ENCODE results near the gene SORL1-AS1.

SORL1-AS1 gene

DNA sequence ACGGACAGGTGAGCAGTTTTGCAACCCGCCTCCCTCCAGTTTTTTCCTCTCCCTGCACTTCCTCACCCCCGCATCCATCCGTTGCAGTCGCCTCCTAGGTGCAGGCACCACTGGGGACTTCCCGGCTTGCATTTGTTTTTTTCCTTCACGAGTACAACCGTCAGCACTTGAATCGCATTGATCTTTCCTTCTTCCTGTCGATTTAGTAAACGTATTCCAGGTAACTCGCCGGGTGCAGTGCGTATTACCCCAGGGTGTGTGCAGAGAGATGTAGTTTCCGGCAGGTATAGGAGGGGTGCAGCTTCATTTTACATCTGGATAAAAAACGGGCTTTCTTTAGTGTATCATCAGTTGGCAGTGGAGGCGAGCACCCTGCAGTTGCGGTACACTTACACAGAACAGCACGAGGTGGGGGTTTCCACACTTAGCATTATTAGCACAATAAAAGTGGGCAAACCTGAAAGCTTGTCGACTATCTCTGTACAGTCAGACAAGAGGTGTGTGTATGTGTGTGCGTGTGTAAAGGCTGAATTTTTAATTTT is at the start of gene SORL1-AS1:
SORL1-AS1 (minus strand) TSS at position 359 of the 542 bp plus-strand sequence.
- peak; percentile 55 to 62 for DNase-seq
- no peaks in the 10 kb centered on the region for H3K9me3 Mint-ChIP-seq
- ATAC-seq (replicated peaks in 1 of 2) = peak; percentile 53 to 61

GRCh38 chr11:121500717-121501116 is 48.0 kb upstream of the SORL1-AS1 start:
- Mint-ChIP-seq H3K9me3 (peaks cover 3 to 4% of the 10 kb centered on the region in 2 donors), H3K27ac (no peak overlapping the region), H3K4me1 (ENCODE audit: low read depth) (peaks cover 27% of the 10 kb centered on the region), H3K4me3 (no peak overlapping the region), H3K27me3 (ENCODE audit: low read depth) (no peaks in the 10 kb centered on the region), H3K36me3 (ENCODE audit: insufficient read depth in 2 of 2) (peaks cover 12 to 43% of the 10 kb centered on the region in 2 donors)
- DNase-seq (no peak), ATAC-seq (replicated peaks in 1 of 2) (peak in 1 of 2 donors; percentile 29)

More for the DNA sequence above, at the start of gene SORL1-AS1:
- H3K4me1 Mint-ChIP-seq (ENCODE audit: low read depth) = peaks cover 90% of the 10 kb centered on the region
- peak within 1 kb of the TSS; percentile 95 for H3K27ac Mint-ChIP-seq
- peak within 1 kb of the TSS; percentile 97 for H3K4me3 Mint-ChIP-seq
- no peaks in the 10 kb centered on the region for H3K27me3 Mint-ChIP-seq (ENCODE audit: low read depth)
- peaks cover 4 to 5% of the 10 kb centered on the region in 2 donors for H3K36me3 Mint-ChIP-seq (ENCODE audit: insufficient read depth in 2 of 2)

DNA sequence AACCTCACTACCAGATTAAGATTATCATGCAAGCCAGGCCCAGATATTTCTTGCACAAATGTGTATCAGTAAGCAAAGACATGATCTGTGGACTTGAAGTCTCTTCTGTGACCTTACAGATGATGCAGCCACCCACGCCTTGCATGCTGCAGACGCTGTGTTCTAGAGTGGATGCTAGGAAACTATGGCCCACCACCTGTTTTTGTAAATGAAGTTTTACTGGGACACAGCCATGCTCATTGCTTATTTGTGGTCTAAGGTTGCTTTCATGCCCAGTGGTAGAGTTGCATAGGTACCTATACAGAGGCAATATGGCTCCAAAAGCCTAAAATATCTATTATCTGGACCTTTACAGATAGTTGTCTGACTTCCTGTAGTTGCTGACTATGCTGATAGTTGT is 47.5 kb upstream of the SORL1-AS1 start:
- no peak for DNase-seq
- Mint-ChIP-seq H3K27ac (no peak overlapping the region), H3K36me3 (ENCODE audit: insufficient read depth in 2 of 2) (peaks cover 10 to 41% of the 10 kb centered on the region in 2 donors)

GRCh38 chr11:121499405-121499804 is 46.6 kb upstream of the SORL1-AS1 start:
- peaks cover 10 to 33% of the 10 kb centered on the region in 2 donors for H3K36me3 Mint-ChIP-seq (ENCODE audit: insufficient read depth in 2 of 2)
- DNase-seq = no peak
- H3K4me3 Mint-ChIP-seq = no peak overlapping the region
- no peak for ATAC-seq (replicated peaks in 1 of 2)
- H3K27ac Mint-ChIP-seq = no peak overlapping the region
- no peaks in the 10 kb centered on the region for H3K27me3 Mint-ChIP-seq (ENCODE audit: low read depth)
- peaks cover 40% of the 10 kb centered on the region for H3K4me1 Mint-ChIP-seq (ENCODE audit: low read depth)
- peaks cover 3 to 4% of the 10 kb centered on the region in 2 donors for H3K9me3 Mint-ChIP-seq

More for the DNA sequence above, 47.5 kb upstream of the SORL1-AS1 start:
- ATAC-seq (replicated peaks in 1 of 2) = no peak
- peaks cover 31% of the 10 kb centered on the region for H3K4me1 Mint-ChIP-seq (ENCODE audit: low read depth)
- no peak overlapping the region for H3K4me3 Mint-ChIP-seq
- H3K27me3 Mint-ChIP-seq (ENCODE audit: low read depth) = no peaks in the 10 kb centered on the region
- H3K9me3 Mint-ChIP-seq = peaks cover 3 to 4% of the 10 kb centered on the region in 2 donors

DNA sequence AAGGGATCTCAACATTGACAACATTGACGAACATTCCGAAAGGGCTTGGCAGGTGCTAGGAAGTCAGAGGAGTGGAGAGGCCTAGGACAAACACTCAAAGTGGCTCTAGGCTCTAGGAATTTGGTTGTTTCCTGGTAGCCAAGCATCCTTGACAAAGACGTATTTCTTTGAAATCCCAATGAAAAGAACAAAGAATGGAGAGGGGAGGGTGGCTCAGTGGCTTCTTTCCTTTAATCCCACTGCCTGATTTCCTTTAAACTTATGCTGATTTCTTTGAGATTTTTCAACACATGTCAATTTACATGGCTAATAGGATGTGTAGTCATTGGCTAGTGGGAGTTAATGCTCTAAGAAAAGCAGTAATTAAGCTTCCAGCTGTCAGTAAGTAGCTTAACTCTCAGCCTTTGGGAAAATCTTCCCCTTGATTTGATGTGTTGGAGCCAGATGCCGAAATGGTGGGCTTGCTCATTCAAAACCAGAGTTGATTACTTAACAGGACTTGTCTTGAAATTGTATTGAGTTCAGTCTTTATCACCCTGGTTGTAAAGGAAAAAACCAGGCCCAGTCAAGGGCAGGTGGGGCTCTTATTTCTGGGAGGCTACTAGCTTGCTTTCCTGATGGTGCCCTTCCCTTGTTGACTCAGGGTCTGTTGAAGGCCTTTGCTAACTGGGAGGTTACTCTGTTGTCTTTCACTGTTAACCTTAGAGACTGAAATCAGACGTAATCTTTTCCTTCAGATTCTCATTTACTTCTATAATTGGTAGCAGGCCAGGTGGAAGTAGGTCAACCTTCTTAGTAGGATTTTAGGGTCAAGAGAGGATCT is 44.6 kb upstream of the SORL1-AS1 start:
- DNase-seq (no peak), ATAC-seq (replicated peaks in 1 of 2) (no peak)
- peaks cover 3 to 4% of the 10 kb centered on the region in 2 donors for H3K9me3 Mint-ChIP-seq
- H3K4me3 Mint-ChIP-seq = no peak overlapping the region
- peaks cover 53% of the 10 kb centered on the region for H3K4me1 Mint-ChIP-seq (ENCODE audit: low read depth)
- peaks cover 10 to 36% of the 10 kb centered on the region in 2 donors for H3K36me3 Mint-ChIP-seq (ENCODE audit: insufficient read depth in 2 of 2)
- H3K27me3 Mint-ChIP-seq (ENCODE audit: low read depth) = no peaks in the 10 kb centered on the region
- H3K27ac Mint-ChIP-seq = no peak overlapping the region

- DNase-seq (peak; percentile 26 to 36), ATAC-seq (replicated peaks in 1 of 2) (peak; percentile 43 to 45)
- H3K36me3 Mint-ChIP-seq (ENCODE audit: insufficient read depth in 2 of 2) = peaks cover 8 to 37% of the 10 kb centered on the region in 2 donors
These were observed 41.8 kb upstream of the SORL1-AS1 start for GRCh38 chr11:121494355-121495099.

GRCh38 chr11:121489823-121490222 is 37.1 kb upstream of the SORL1-AS1 start:
- Mint-ChIP-seq H3K4me1 (ENCODE audit: low read depth) (peaks cover 45% of the 10 kb centered on the region), H3K27me3 (ENCODE audit: low read depth) (no peaks in the 10 kb centered on the region), H3K9me3 (no peaks in the 10 kb centered on the region), H3K4me3 (no peak overlapping the region), H3K27ac (peak overlapping the region; percentile 17), H3K36me3 (ENCODE audit: insufficient read depth in 2 of 2) (peaks cover 8 to 22% of the 10 kb centered on the region in 2 donors)
- DNase-seq = no peak
- ATAC-seq (replicated peaks in 1 of 2) = peak in 1 of 2 donors; percentile 66

More at GRCh38 chr11:121494355-121495099, 41.8 kb upstream of the SORL1-AS1 start:
- H3K9me3 Mint-ChIP-seq = no peaks in the 10 kb centered on the region
- H3K27me3 Mint-ChIP-seq (ENCODE audit: low read depth) = no peaks in the 10 kb centered on the region
- peak overlapping the region; percentile 45 to 67 for H3K4me3 Mint-ChIP-seq
- H3K27ac Mint-ChIP-seq = peak overlapping the region; percentile 81
- H3K4me1 Mint-ChIP-seq (ENCODE audit: low read depth) = peaks cover 50% of the 10 kb centered on the region

DNA sequence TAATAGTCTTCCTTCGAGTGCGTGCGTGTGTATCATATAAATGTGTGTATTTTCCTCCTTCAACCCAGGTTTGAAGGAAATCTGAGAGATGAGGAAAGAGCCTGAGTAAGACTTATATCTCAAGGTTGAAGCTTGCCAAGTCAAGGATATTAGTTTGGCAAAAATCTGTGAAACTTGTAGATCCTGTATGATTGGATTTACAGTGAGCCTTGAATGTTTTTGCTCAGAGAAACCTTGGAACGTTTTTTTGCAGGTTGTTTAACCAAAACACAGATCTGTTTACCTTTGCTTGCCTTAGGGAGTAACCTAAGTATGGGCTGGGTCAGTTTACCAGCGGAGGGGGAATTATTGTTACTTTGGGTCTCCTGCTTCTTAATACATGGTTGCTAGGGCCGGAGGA is 35.9 kb upstream of the SORL1-AS1 start:
- no peak overlapping the region for H3K4me3 Mint-ChIP-seq
- peak overlapping the region; percentile 36 for H3K27ac Mint-ChIP-seq
- H3K9me3 Mint-ChIP-seq = peaks cover 0 to 3% of the 10 kb centered on the region in 2 donors
- H3K27me3 Mint-ChIP-seq (ENCODE audit: low read depth) = no peaks in the 10 kb centered on the region
- H3K36me3 Mint-ChIP-seq (ENCODE audit: insufficient read depth in 2 of 2) = peaks cover 13 to 30% of the 10 kb centered on the region in 2 donors
- no peak for ATAC-seq (replicated peaks in 1 of 2)
- no peak for DNase-seq
- peaks cover 45% of the 10 kb centered on the region for H3K4me1 Mint-ChIP-seq (ENCODE audit: low read depth)

DNA sequence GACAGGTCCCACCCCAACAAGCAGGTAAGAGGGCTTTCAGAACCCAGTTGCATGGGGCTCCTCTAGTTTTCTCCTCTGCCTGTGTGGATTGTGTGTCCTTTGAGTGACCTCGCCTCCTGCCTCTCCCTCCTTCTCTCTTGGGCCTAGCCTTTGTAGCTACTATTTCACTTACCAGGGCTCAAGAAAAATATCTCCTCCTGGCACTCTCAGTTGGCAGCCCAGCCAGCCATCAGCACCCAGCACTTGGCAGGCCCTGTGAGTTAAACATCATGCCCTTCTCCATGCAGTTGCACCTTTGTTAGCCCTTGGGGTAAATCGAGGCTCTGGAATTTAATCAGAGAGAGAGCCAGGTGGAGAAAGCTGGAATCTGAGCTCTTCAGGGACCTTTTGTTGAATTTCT is 35.4 kb upstream of the SORL1-AS1 start:
- Mint-ChIP-seq H3K9me3 (peaks cover 0 to 3% of the 10 kb centered on the region in 2 donors), H3K4me1 (ENCODE audit: low read depth) (peaks cover 45% of the 10 kb centered on the region), H3K36me3 (ENCODE audit: insufficient read depth in 2 of 2) (peaks cover 14 to 28% of the 10 kb centered on the region in 2 donors), H3K27me3 (ENCODE audit: low read depth) (no peaks in the 10 kb centered on the region), H3K27ac (peak overlapping the region; percentile 36), H3K4me3 (no peak overlapping the region)
- DNase-seq (no peak), ATAC-seq (replicated peaks in 1 of 2) (no peak)

DNA sequence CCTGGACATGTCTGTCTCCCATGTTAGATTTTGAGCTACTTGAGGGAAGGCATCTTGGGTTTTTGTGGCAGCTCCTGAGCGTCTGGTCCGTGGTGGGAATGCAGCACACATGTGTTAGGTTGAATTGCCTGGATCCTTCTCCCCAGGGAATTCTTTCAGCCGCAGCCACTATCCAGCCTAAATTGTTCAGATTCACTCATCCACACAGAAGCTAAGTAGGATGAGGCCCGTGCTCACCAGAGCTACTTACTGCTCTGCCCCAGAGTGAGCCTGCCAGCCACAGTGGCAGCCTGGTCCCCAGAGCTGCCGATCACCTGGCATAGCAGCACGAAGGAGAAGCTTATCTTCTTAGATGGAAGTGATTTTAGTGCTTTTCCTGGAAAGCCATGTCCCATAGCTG is 34.4 kb upstream of the SORL1-AS1 start:
- ATAC-seq (replicated peaks in 1 of 2) (no peak), DNase-seq (no peak)
- Mint-ChIP-seq H3K4me1 (ENCODE audit: low read depth) (peaks cover 55% of the 10 kb centered on the region), H3K36me3 (ENCODE audit: insufficient read depth in 2 of 2) (peaks cover 14 to 28% of the 10 kb centered on the region in 2 donors), H3K4me3 (no peak overlapping the region), H3K27ac (no peak overlapping the region), H3K9me3 (peaks cover 0 to 3% of the 10 kb centered on the region in 2 donors), H3K27me3 (ENCODE audit: low read depth) (no peaks in the 10 kb centered on the region)

- no peak overlapping the region for H3K27ac Mint-ChIP-seq
- DNase-seq (no peak), ATAC-seq (replicated peaks in 1 of 2) (no peak)
- H3K27me3 Mint-ChIP-seq (ENCODE audit: low read depth) = no peaks in the 10 kb centered on the region
- H3K4me1 Mint-ChIP-seq (ENCODE audit: low read depth) = peaks cover 60% of the 10 kb centered on the region
- no peak overlapping the region for H3K4me3 Mint-ChIP-seq
- peaks cover 0 to 3% of the 10 kb centered on the region in 2 donors for H3K9me3 Mint-ChIP-seq
- H3K36me3 Mint-ChIP-seq (ENCODE audit: insufficient read depth in 2 of 2) = peaks cover 14 to 28% of the 10 kb centered on the region in 2 donors
These were observed 33.3 kb upstream of the SORL1-AS1 start for GRCh38 chr11:121486054-121486453.

GRCh38 chr11:121485216-121485615 is 32.4 kb upstream of the SORL1-AS1 start:
- peaks cover 52% of the 10 kb centered on the region for H3K4me1 Mint-ChIP-seq (ENCODE audit: low read depth)
- no peak for DNase-seq

More at GRCh38 chr11:121485216-121485615, 32.4 kb upstream of the SORL1-AS1 start:
- H3K9me3 Mint-ChIP-seq = peaks cover 0 to 3% of the 10 kb centered on the region in 2 donors
- H3K27ac Mint-ChIP-seq = no peak overlapping the region
- peaks cover 14 to 24% of the 10 kb centered on the region in 2 donors for H3K36me3 Mint-ChIP-seq (ENCODE audit: insufficient read depth in 2 of 2)
- no peaks in the 10 kb centered on the region for H3K27me3 Mint-ChIP-seq (ENCODE audit: low read depth)
- no peak overlapping the region for H3K4me3 Mint-ChIP-seq
- ATAC-seq (replicated peaks in 1 of 2) = peak in 1 of 2 donors; percentile 24

Data from activated T-cell treated with anti-CD3 and anti-CD28 coated beads, Interleukin-2, amount 50 U/mL, for 72 hours (primary cell).